WTC11 (cell line): ENCODE results near the gene PMAIP1. TPM values are rescaled to one million over a fixed set of nuclear protein-coding genes. Genes with fewer than 3 reads are reported as not detected.
A peak's percentile ranks its signal among the peaks of the same experiment; 100 is the strongest.

ENCODE experiments used
- ATAC-seq: fragments of 200-7000 bp; cut with Tn5 transposase; 2 replicates; pipeline ENCODE4 v1.10.0; 2021; ENCODE audit warnings: mild to moderate bottlenecking, moderate library complexity
- CTCF ChIA-PET: fragments of 300-600 bp; sonication (Branson Sonifier 250); formaldehyde crosslinking; loops from one replicate; lab custom pipeline; 2021; ENCODE audit warnings: antibody characterized with exemption; lab: Charles Lee
- POLR2A ChIA-PET: fragments of 350-600 bp; sonication (Branson Sonifier 250); formaldehyde crosslinking; loops from one replicate; lab custom pipeline; 2021; ENCODE audit warnings: antibody characterized with exemption; lab: Charles Lee
- DNase-seq: peaks from one replicate; pipeline ENCODE4 v3.0.0; 2021; ENCODE audit warnings: low spot score
- H3K27ac Mint-ChIP-seq: 2 replicates; pipeline ENCODE4 v1.8.0; 2021; ENCODE audit warnings: mixed read lengths
- H3K27me3 Mint-ChIP-seq: 2 replicates; pipeline ENCODE4 v1.8.0; 2021; ENCODE audit warnings: low read depth, mild to moderate bottlenecking, moderate library complexity, mixed read lengths
- H3K36me3 Mint-ChIP-seq: 2 replicates; pipeline ENCODE4 v1.8.0; 2021; ENCODE audit warnings: mixed read lengths
- H3K4me1 Mint-ChIP-seq: 2 replicates; pipeline ENCODE4 v1.8.0; 2022; ENCODE audit warnings: mixed read lengths
- H3K4me3 Mint-ChIP-seq: 2 replicates; pipeline ENCODE4 v1.8.0; 2021; ENCODE audit warnings: mild to moderate bottlenecking, moderate library complexity, mixed read lengths
- H3K9me3 Mint-ChIP-seq: 2 replicates; pipeline ENCODE4 v1.8.0; 2021; ENCODE audit warnings: mixed read lengths
- CBFB ChIP-seq: sonication (generic); formaldehyde crosslinking; IDR thresholded peaks from 2 replicates; pipeline ENCODE4 v1.8.1; 2022; ENCODE audit warnings: mild to moderate bottlenecking, low read depth, missing genetic modification reagents
- FOXJ3 ChIP-seq: sonication (generic); formaldehyde crosslinking; IDR thresholded peaks from 2 replicates; pipeline ENCODE4 v1.9.0; 2021; ENCODE audit warnings: missing genetic modification reagents, mild to moderate bottlenecking, borderline replicate concordance
- FOXK1 ChIP-seq: sonication (generic); formaldehyde crosslinking; IDR thresholded peaks from 2 replicates; pipeline ENCODE4 v1.8.0; 2022; ENCODE audit warnings: mild to moderate bottlenecking, moderate library complexity, missing genetic modification reagents
- GABPB1 ChIP-seq: sonication (generic); formaldehyde crosslinking; IDR thresholded peaks from 2 replicates; pipeline ENCODE4 v1.8.1; 2023; ENCODE audit warnings: mild to moderate bottlenecking, missing genetic modification reagents
- GRHL2 ChIP-seq: fragments of 250-450 bp; sonication (Bioruptor Pico); IDR thresholded peaks from 2 replicates; pipeline ENCODE4 v1.8.0; 2022; ENCODE audit warnings: mild to moderate bottlenecking, moderate library complexity; ENCODE audit not compliant: insufficient replicate concordance, severe bottlenecking
- GTF2I ChIP-seq: fragments of 250-450 bp; sonication (Bioruptor Pico); conservative IDR thresholded peaks from 2 replicates; pipeline ENCODE4 v1.4.0; 2021; ENCODE audit warnings: mild to moderate bottlenecking
- MYBL2 ChIP-seq: sonication (generic); formaldehyde crosslinking; IDR thresholded peaks from 2 replicates; pipeline ENCODE4 v1.8.1; 2023; ENCODE audit warnings: mild to moderate bottlenecking, moderate library complexity, missing genetic modification reagents
- NFE2L1 ChIP-seq: sonication (generic); formaldehyde crosslinking; IDR thresholded peaks from 2 replicates; pipeline ENCODE4 v1.8.1; 2023; ENCODE audit warnings: missing genetic modification reagents
- NFYB ChIP-seq: sonication (generic); formaldehyde crosslinking; conservative IDR thresholded peaks from 2 replicates; pipeline ENCODE4 v1.8.0; 2022; ENCODE audit warnings: low read depth, missing genetic modification reagents
- NR2C2 ChIP-seq: sonication (generic); formaldehyde crosslinking; IDR thresholded peaks from 2 replicates; pipeline ENCODE4 v1.8.0; 2022; ENCODE audit warnings: mild to moderate bottlenecking, missing genetic modification reagents
- RORB ChIP-seq: fragments of 250-450 bp; sonication (Bioruptor Pico); IDR thresholded peaks from 2 replicates; pipeline ENCODE4 v1.9.0; 2021; ENCODE audit warnings: mild to moderate bottlenecking
- SMAD4 ChIP-seq: sonication (generic); formaldehyde crosslinking; IDR thresholded peaks from 2 replicates; pipeline ENCODE4 v1.8.0; 2022; ENCODE audit warnings: mild to moderate bottlenecking, missing genetic modification reagents
- SP1 ChIP-seq: sonication (generic); formaldehyde crosslinking; conservative IDR thresholded peaks from 2 replicates; pipeline ENCODE4 v1.8.1; 2022; ENCODE audit warnings: missing genetic modification reagents
- ZBTB21 ChIP-seq: sonication (generic); formaldehyde crosslinking; IDR thresholded peaks from 2 replicates; pipeline ENCODE4 v1.8.1; 2023; ENCODE audit warnings: mild to moderate bottlenecking, missing genetic modification reagents, borderline replicate concordance
- ZNF219 ChIP-seq: sonication (generic); formaldehyde crosslinking; IDR thresholded peaks from 2 replicates; pipeline ENCODE4 v1.8.0; 2023; ENCODE audit warnings: missing genetic modification reagents, mild to moderate bottlenecking, borderline replicate concordance
- ZNF317 ChIP-seq: sonication (generic); formaldehyde crosslinking; IDR thresholded peaks from 2 replicates; pipeline ENCODE4 v1.8.1; 2023; ENCODE audit warnings: low read depth, mild to moderate bottlenecking, moderate library complexity, missing genetic modification reagents, borderline replicate concordance
- ZNF416 ChIP-seq: fragments of 250-450 bp; sonication (Bioruptor Pico); IDR thresholded peaks from 2 replicates; pipeline ENCODE4 v1.9.0; 2021; ENCODE audit warnings: mild to moderate bottlenecking, inconsistent platforms
- ZNF671 ChIP-seq: fragments of 250-450 bp; sonication (Bioruptor Pico); IDR thresholded peaks from 2 replicates; pipeline ENCODE4 v1.8.0; 2021; ENCODE audit warnings: mild to moderate bottlenecking
- total RNA-seq: library from RNA; stranded (reverse); gene quantifications from 3 replicates; pipeline ENCODE4 v1.2.3, GENCODE V29; 2021
- TF ChIP-seq, protein P1 (sequence below): sonication (generic); formaldehyde crosslinking; IDR thresholded peaks from 2 replicates; pipeline ENCODE4 v1.8.1; 2023; ENCODE audit warnings: mild to moderate bottlenecking, missing genetic modification reagents, borderline replicate concordance
- TF ChIP-seq, protein P2 (sequence below): sonication (generic); formaldehyde crosslinking; IDR thresholded peaks from 2 replicates; pipeline ENCODE4 v1.8.0; 2022; ENCODE audit warnings: mild to moderate bottlenecking, missing genetic modification reagents
- TF ChIP-seq, protein P3 (sequence below): sonication (generic); formaldehyde crosslinking; IDR thresholded peaks from 2 replicates; pipeline ENCODE4 v1.8.1; 2023; ENCODE audit warnings: mild to moderate bottlenecking, moderate library complexity, missing genetic modification reagents
- TF ChIP-seq, protein P4 (sequence below): sonication (generic); formaldehyde crosslinking; IDR thresholded peaks from 2 replicates; pipeline ENCODE4 v1.8.0; 2022; ENCODE audit warnings: mild to moderate bottlenecking, missing genetic modification reagents
- TF ChIP-seq, protein P5 (sequence below): sonication (generic); formaldehyde crosslinking; IDR thresholded peaks from 2 replicates; pipeline ENCODE4 v1.8.1; 2023; ENCODE audit warnings: mild to moderate bottlenecking, missing genetic modification reagents
- TF ChIP-seq, protein P6 (sequence below): fragments of 250-450 bp; sonication (Bioruptor Pico); IDR thresholded peaks from 2 replicates; pipeline ENCODE4 v1.9.0; 2021; ENCODE audit warnings: moderate library complexity, mild to moderate bottlenecking, inconsistent platforms, borderline replicate concordance

The PMAIP1 gene
- total RNA-seq, 1 experiment from 2014 or later = 152 TPM

DNA sequence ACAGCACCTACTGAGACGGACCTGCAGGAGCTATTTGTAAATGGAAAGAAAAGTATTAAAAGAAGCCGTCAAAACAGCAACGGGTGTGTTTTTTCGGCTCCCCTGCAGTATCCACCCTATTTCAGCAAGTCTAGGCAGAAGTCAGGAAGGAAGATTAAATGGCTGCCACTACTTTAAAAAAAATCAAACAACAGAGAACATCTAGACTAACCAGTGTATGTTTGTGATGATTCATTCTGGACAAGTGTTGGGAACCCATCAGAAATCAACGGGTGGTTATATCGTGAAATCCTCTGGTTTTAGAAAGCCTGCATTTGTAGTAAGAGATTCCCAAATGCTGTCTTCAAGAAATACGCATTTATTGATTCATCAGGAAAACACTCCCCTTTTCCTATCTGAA is 9.0 kb downstream of the PMAIP1 start:
- Mint-ChIP-seq H3K27ac (peak overlapping the region; percentile 43), H3K4me3 (no peak overlapping the region; the same call in 1 of the 2 replicates), H3K9me3 (peaks cover 7% of the 10 kb centered on the region), H3K4me1 (peaks cover 60% of the 10 kb centered on the region), H3K36me3 (peaks cover 8% of the 10 kb centered on the region)
- ATAC-seq = no peak
- CTCF ChIA-PET = interaction anchor here (1.0 kb wide), 1 partner anchor 23 kb away, joined by 3 read pairs; no protein-coding TSS in a partner anchor
- POLR2A ChIA-PET = no interaction called here
- no peak for TF ChIP-seq FOXJ3 (CRISPR knock-in tag)
- TF ChIP-seq, protein P1, sequence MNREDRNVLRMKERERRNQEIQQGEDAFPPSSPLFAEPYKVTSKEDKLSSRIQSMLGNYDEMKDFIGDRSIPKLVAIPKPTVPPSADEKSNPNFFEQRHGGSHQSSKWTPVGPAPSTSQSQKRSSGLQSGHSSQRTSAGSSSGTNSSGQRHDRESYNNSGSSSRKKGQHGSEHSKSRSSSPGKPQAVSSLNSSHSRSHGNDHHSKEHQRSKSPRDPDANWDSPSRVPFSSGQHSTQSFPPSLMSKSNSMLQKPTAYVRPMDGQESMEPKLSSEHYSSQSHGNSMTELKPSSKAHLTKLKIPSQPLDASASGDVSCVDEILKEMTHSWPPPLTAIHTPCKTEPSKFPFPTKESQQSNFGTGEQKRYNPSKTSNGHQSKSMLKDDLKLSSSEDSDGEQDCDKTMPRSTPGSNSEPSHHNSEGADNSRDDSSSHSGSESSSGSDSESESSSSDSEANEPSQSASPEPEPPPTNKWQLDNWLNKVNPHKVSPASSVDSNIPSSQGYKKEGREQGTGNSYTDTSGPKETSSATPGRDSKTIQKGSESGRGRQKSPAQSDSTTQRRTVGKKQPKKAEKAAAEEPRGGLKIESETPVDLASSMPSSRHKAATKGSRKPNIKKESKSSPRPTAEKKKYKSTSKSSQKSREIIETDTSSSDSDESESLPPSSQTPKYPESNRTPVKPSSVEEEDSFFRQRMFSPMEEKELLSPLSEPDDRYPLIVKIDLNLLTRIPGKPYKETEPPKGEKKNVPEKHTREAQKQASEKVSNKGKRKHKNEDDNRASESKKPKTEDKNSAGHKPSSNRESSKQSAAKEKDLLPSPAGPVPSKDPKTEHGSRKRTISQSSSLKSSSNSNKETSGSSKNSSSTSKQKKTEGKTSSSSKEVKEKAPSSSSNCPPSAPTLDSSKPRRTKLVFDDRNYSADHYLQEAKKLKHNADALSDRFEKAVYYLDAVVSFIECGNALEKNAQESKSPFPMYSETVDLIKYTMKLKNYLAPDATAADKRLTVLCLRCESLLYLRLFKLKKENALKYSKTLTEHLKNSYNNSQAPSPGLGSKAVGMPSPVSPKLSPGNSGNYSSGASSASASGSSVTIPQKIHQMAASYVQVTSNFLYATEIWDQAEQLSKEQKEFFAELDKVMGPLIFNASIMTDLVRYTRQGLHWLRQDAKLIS (CRISPR knock-in tag) = no peak
- TF ChIP-seq NFE2L1 (CRISPR knock-in tag) = no peak
- no peak for TF ChIP-seq ZNF317
- TF ChIP-seq FOXK1 (CRISPR knock-in tag) = no peak
- no peak for TF ChIP-seq SMAD4 (CRISPR knock-in tag)
- TF ChIP-seq, protein P2, sequence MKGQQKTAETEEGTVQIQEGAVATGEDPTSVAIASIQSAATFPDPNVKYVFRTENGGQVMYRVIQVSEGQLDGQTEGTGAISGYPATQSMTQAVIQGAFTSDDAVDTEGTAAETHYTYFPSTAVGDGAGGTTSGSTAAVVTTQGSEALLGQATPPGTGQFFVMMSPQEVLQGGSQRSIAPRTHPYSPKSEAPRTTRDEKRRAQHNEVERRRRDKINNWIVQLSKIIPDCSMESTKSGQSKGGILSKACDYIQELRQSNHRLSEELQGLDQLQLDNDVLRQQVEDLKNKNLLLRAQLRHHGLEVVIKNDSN = no peak
- TF ChIP-seq RORB = no peak
- TF ChIP-seq ZNF671 (CRISPR knock-in tag) = no peak
- TF ChIP-seq, protein P3, sequence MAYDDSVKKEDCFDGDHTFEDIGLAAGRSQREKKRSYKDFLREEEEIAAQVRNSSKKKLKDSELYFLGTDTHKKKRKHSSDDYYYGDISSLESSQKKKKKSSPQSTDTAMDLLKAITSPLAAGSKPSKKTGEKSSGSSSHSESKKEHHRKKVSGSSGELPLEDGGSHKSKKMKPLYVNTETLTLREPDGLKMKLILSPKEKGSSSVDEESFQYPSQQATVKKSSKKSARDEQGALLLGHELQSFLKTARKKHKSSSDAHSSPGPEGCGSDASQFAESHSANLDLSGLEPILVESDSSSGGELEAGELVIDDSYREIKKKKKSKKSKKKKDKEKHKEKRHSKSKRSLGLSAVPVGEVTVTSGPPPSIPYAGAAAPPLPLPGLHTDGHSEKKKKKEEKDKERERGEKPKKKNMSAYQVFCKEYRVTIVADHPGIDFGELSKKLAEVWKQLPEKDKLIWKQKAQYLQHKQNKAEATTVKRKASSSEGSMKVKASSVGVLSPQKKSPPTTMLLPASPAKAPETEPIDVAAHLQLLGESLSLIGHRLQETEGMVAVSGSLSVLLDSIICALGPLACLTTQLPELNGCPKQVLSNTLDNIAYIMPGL (CRISPR knock-in tag) = no peak
- TF ChIP-seq ZNF219 (CRISPR knock-in tag) = no peak
- no peak for TF ChIP-seq MYBL2
- TF ChIP-seq ZBTB21 = no peak
- TF ChIP-seq GRHL2 = no peak
- TF ChIP-seq ZNF416 = no peak
- TF ChIP-seq, all 79 proteins: peak for 0
- H3K27me3 Mint-ChIP-seq = no peaks in the 10 kb centered on the region
- no peak for DNase-seq

DNA sequence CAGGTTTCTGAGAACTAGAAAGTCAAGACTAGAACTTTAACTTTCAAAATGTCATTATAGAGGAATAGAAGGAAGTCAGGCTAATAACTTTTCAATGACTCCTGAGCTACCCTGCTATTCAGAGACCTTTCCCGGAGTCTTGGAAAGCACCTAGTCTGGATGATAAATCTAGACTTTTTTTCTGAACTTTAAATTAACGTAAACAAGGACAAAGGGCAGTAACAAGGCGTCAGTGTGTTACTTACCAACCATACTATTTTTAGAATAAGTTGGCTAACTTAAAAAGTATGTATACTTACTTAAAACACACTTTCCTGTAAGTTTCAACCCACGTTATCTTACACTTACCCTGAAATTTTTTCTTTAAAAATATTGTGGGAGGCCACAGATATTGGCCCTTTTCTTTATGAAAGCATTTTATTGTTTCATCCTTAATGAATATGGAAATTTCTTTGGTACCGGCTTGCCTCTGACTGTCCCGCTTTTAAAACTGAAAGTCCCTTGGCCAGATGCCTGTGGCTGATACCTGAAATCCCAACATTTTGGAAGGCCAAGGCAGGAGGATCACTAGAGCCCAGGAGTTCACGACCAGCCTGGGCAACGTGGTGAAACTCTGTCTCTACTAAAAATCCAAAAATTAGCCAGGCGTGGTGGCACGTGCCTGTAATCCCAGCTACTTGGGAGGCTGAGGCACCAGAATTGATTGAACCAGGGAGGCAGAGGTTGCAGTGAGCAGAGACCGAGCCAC is 9.7 kb downstream of the PMAIP1 start:
- ATAC-seq (no peak), DNase-seq (no peak)
- Mint-ChIP-seq H3K4me1 (peaks cover 54% of the 10 kb centered on the region), H3K36me3 (peaks cover 2% of the 10 kb centered on the region), H3K27ac (no peak overlapping the region), H3K4me3 (no peak overlapping the region), H3K9me3 (peaks cover 7% of the 10 kb centered on the region), H3K27me3 (no peaks in the 10 kb centered on the region)
- CTCF ChIA-PET = interaction anchor here (1.0 to 1.5 kb wide), 2 partner anchors 22 to 72 kb away, joined by 3 to 4 read pairs; no protein-coding TSS in a partner anchor
- POLR2A ChIA-PET = no interaction called here
- TF ChIP-seq NR2C2 (CRISPR knock-in tag) = no peak
- no peak for TF ChIP-seq GABPB1 (CRISPR knock-in tag)
- TF ChIP-seq, protein P4, sequence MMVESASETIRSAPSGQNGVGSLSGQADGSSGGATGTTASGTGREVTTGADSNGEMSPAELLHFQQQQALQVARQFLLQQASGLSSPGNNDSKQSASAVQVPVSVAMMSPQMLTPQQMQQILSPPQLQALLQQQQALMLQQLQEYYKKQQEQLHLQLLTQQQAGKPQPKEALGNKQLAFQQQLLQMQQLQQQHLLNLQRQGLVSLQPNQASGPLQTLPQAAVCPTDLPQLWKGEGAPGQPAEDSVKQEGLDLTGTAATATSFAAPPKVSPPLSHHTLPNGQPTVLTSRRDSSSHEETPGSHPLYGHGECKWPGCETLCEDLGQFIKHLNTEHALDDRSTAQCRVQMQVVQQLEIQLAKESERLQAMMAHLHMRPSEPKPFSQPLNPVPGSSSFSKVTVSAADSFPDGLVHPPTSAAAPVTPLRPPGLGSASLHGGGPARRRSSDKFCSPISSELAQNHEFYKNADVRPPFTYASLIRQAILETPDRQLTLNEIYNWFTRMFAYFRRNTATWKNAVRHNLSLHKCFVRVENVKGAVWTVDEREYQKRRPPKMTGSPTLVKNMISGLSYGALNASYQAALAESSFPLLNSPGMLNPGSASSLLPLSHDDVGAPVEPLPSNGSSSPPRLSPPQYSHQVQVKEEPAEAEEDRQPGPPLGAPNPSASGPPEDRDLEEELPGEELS (CRISPR knock-in tag) = no peak
- TF ChIP-seq, protein P5, sequence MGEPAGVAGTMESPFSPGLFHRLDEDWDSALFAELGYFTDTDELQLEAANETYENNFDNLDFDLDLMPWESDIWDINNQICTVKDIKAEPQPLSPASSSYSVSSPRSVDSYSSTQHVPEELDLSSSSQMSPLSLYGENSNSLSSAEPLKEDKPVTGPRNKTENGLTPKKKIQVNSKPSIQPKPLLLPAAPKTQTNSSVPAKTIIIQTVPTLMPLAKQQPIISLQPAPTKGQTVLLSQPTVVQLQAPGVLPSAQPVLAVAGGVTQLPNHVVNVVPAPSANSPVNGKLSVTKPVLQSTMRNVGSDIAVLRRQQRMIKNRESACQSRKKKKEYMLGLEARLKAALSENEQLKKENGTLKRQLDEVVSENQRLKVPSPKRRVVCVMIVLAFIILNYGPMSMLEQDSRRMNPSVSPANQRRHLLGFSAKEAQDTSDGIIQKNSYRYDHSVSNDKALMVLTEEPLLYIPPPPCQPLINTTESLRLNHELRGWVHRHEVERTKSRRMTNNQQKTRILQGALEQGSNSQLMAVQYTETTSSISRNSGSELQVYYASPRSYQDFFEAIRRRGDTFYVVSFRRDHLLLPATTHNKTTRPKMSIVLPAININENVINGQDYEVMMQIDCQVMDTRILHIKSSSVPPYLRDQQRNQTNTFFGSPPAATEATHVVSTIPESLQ (CRISPR knock-in tag) = no peak
- TF ChIP-seq NFYB (CRISPR knock-in tag) = no peak
- no peak for TF ChIP-seq CBFB (CRISPR knock-in tag)
- no peak for TF ChIP-seq GTF2I (CRISPR knock-in tag)
- no peak for TF ChIP-seq ZNF416
- no peak for TF ChIP-seq SP1 (CRISPR knock-in tag)
- TF ChIP-seq, protein P6, sequence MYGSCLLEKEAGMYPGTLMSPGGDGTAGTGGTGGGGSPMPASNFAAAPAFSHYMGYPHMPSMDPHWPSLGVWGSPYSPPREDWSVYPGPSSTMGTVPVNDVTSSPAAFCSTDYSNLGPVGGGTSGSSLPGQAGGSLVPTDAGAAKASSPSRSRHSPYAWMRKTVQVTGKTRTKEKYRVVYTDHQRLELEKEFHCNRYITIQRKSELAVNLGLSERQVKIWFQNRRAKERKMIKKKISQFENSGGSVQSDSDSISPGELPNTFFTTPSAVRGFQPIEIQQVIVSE (CRISPR knock-in tag) = no peak
- TF ChIP-seq NFE2L1 (CRISPR knock-in tag) = no peak
- TF ChIP-seq FOXK1 (CRISPR knock-in tag) = no peak
